ENCODE data around the gene XRCC3.
A peak's percentile ranks its signal among the peaks of the same experiment; 100 is the strongest.

Gene XRCC3

DNA sequence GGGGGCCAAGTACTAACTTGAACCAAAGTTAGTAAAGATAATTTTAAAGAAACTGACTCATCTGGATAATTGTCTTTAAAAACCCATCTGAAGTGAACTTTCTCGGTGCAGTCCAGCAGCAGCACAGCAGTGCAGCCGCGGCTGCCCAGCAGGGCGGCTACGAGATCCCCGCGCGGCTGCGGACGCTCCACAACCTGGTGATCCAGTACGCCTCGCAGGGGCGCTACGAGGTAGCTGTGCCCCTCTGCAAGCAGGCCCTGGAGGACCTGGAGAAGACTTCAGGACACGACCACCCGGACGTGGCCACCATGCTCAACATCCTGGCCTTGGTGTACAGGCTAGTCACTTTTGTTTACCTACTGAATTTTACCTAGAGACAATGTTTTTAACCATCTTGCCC is 52.7 kb downstream of the XRCC3 start:
- TF ChIP-seq, protein P1, sequence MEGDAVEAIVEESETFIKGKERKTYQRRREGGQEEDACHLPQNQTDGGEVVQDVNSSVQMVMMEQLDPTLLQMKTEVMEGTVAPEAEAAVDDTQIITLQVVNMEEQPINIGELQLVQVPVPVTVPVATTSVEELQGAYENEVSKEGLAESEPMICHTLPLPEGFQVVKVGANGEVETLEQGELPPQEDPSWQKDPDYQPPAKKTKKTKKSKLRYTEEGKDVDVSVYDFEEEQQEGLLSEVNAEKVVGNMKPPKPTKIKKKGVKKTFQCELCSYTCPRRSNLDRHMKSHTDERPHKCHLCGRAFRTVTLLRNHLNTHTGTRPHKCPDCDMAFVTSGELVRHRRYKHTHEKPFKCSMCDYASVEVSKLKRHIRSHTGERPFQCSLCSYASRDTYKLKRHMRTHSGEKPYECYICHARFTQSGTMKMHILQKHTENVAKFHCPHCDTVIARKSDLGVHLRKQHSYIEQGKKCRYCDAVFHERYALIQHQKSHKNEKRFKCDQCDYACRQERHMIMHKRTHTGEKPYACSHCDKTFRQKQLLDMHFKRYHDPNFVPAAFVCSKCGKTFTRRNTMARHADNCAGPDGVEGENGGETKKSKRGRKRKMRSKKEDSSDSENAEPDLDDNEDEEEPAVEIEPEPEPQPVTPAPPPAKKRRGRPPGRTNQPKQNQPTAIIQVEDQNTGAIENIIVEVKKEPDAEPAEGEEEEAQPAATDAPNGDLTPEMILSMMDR (IDR thresholded peaks at IDR 0.05), result no peak
- Mint-ChIP-seq H3K27ac (no peak overlapping the region), H3K4me1 (no peaks in the 10 kb centered on the region), H3K9me3 (no peaks in the 10 kb centered on the region), H3K4me3 (no peak overlapping the region), H3K27me3 (ENCODE audit: low read depth, poor library complexity) (no peaks in the 10 kb centered on the region), H3K36me3 (ENCODE audit: low read depth) (peaks cover 71% of the 10 kb centered on the region)
- no peak for DNase-seq

DNA sequence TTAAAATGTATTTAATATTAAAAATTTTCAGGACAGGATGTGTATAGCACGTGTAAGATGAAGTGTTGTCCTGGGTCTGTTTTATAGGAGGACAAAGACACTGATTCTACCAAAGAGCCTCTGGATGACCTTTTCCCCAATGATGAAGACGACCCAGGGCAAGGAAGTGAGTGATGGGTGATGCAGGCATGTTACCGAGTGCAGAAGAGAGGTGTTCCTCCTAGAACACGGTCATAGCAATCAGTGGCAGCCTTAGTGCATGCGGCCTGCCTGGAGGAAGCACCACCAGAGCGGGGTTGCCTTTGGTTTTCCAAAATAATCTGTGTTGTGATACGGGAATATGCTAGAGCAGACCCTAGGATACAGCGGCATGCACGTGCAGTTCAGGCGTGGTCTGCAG is 53.2 kb downstream of the XRCC3 start:
- no peak overlapping the region for H3K27ac Mint-ChIP-seq
- no peak overlapping the region for H3K4me3 Mint-ChIP-seq
- H3K4me1 Mint-ChIP-seq, result no peaks in the 10 kb centered on the region
- no peak for DNase-seq
- H3K9me3 Mint-ChIP-seq, result no peaks in the 10 kb centered on the region
- H3K36me3 Mint-ChIP-seq (ENCODE audit: low read depth), result peaks cover 75% of the 10 kb centered on the region
- H3K27me3 Mint-ChIP-seq (ENCODE audit: low read depth, poor library complexity), result no peaks in the 10 kb centered on the region
- TF ChIP-seq, protein P1 (IDR thresholded peaks at IDR 0.05), result no peak

DNA sequence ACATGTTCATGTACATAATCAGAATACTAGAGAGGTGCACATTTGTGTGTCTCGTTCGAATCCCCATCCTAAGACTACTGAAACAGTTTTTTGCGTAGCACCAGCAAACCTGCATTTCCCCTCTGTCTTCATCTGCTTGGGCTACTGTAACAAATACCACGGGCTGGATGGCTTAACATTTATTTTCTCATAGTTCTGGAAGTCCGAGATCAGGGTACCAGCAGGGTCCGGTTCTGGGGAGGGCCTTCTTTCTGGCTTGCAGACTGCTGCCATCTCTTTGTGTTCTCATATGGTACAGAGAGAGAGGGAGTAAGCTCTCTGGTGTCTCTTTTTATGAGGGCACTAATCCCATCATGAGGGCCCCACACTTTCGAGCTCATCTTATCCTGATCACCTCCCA is 55.6 kb downstream of the XRCC3 start:
- Mint-ChIP-seq H3K4me1 (no peaks in the 10 kb centered on the region), H3K27ac (peak overlapping the region; percentile 77), H3K9me3 (no peaks in the 10 kb centered on the region), H3K4me3 (no peak overlapping the region), H3K36me3 (ENCODE audit: low read depth) (peaks cover 77% of the 10 kb centered on the region), H3K27me3 (ENCODE audit: low read depth, poor library complexity) (no peaks in the 10 kb centered on the region)
- DNase-seq, result no peak
- TF ChIP-seq, protein P1 (IDR thresholded peaks at IDR 0.05), result no peak

DNA sequence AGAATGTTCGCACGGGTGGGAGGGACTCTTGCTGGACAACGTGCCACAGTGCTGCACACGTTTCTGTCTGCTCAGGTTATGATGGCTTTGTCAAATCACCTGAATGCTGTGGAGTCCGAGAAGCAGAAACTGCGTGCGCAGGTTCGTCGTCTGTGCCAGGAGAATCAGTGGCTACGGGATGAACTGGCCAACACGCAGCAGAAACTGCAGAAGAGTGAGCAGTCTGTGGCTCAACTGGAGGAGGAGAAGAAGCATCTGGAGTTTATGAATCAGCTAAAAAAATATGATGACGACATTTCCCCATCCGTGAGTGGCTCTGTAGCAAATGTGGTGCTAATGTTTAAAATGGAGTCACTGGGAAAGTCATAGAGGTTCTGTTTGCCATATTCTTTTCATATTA is 57.8 kb downstream of the XRCC3 start:
- Mint-ChIP-seq H3K9me3 (no peaks in the 10 kb centered on the region), H3K27me3 (ENCODE audit: low read depth, poor library complexity) (no peaks in the 10 kb centered on the region), H3K4me1 (peaks cover 4% of the 10 kb centered on the region), H3K36me3 (ENCODE audit: low read depth) (peaks cover 65% of the 10 kb centered on the region), H3K27ac (no peak overlapping the region), H3K4me3 (no peak overlapping the region)
- DNase-seq, result no peak
- TF ChIP-seq, protein P1 (IDR thresholded peaks at IDR 0.05), result no peak

DNA sequence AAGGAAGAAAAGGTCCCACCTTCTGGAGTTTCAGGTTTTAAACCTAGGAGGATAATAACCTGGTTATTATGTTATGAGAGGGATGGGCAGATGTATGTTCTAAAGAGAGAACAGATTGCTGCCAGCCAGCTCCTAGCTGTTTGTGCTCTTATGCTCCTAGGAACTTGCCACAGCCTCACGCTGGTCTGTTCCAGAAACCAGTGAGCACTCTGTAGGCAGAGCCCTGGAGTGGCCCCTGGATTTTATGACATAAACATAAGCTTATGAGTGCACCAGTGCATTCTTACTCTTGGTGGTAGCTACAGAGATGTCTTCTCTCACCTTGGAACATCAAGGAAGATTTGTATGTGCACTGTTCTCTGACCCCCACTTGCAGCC is 58.5 kb downstream of the XRCC3 start:
- Mint-ChIP-seq H3K4me3 (no peak overlapping the region), H3K27me3 (ENCODE audit: low read depth, poor library complexity) (no peaks in the 10 kb centered on the region), H3K36me3 (ENCODE audit: low read depth) (peaks cover 58% of the 10 kb centered on the region), H3K4me1 (peaks cover 10% of the 10 kb centered on the region), H3K9me3 (no peaks in the 10 kb centered on the region), H3K27ac (no peak overlapping the region)
- no peak for DNase-seq
- TF ChIP-seq, protein P1 (IDR thresholded peaks at IDR 0.05), result no peak

DNA sequence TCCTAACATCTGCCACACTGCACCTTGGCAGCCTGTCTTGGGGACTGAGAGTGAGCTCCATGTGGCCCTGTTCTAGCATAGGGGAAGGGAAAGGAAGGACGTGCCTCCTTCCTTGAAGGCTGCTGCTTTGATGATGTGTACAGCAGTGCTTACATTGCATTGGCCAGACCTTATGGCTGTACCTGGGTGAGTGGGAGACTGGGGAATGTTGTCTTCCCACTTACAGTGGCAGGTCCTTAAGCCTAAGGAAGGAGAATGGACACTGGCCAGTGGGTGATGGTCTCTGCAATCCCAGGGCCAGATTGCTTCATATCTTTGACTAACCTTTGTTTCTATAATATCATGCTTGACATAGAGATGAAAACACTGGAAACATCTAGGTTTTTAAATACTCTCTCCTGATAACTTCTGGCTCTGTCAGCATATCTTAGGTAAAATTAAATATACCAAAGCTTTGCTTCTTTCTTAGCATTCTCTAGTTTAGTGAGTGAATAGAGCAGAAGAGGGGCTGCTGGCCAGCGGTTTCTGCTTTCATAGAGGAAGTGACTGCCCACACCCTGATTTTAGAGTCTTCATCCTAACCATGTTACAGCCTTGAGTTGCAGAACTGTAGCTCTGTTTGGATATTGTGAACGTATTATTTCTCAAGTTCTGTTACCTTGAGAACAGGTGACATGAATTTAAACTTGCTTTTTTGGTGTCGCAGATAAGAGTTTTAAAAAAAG is 59.1 kb downstream of the XRCC3 start:
- Mint-ChIP-seq H3K27me3 (ENCODE audit: low read depth, poor library complexity) (no peaks in the 10 kb centered on the region), H3K27ac (no peak overlapping the region), H3K4me3 (no peak overlapping the region), H3K4me1 (peaks cover 10% of the 10 kb centered on the region), H3K36me3 (ENCODE audit: low read depth) (peaks cover 52% of the 10 kb centered on the region), H3K9me3 (no peaks in the 10 kb centered on the region)
- TF ChIP-seq, protein P1 (IDR thresholded peaks at IDR 0.05), result no peak
- DNase-seq, result no peak

Data from nephron progenitor cell (in vitro differentiated cells).